ENCODE data around the gene RAF1. TPM values are rescaled to one million over a fixed set of nuclear protein-coding genes. Genes with fewer than 3 reads are reported as not detected.

Gene RAF1
- total and polyA plus RNA-seq, 9 of the 15 experiments (the other 6 are each of a cell fraction or from before 2014, with no cell fraction given): 28.0 to 183 (median 85.6) TPM

GRCh38 chr3:12700800-12701199, 36.9 kb upstream of the RAF1 start:
- intact Hi-C loops (cut with micrococcal nuclease): loop anchor here (10.0 kb wide), 1 partner anchor 294 kb away; no protein-coding TSS in a partner anchor
- BruUV-seq (replicated peaks): no TSS peak
- CTCF ChIA-PET (ENCODE audit: low intra/inter-chr PET ratio): interaction anchor here (0.6 kb wide), 1 partner anchor 44 kb away, joined by 3 read pairs; no protein-coding TSS in a partner anchor
- Histone ChIP-seq H3K27me3 (ENCODE audit: control insufficient read depth in 2 of 2, insufficient read depth in 2 of 2, low read length in 2 of 2) (no peaks in the 10 kb centered on the region), H4K20me1 (replicated peaks; ENCODE audit: control insufficient read depth, insufficient read depth, low read length) (no peaks in the 10 kb centered on the region), H3K9me3 (replicated peaks; ENCODE audit: control insufficient read depth, insufficient read depth, low read depth, low read length) (no peaks in the 10 kb centered on the region), H3K9me1 (ENCODE audit: control insufficient read depth, insufficient read depth, low read length) (no peaks in the 10 kb centered on the region), H3K9ac (ENCODE audit: insufficient read depth in 1 of 2, low read depth in 2 of 2, low read length in 2 of 2) (no peak overlapping the region), H3K36me3 (ENCODE audit: control insufficient read depth, insufficient read depth, low read length) (no peaks in the 10 kb centered on the region), H3K4me2 (ENCODE audit: insufficient read depth, low read length) (no peak overlapping the region), H3K4me1 (replicated peaks in 1 of 2; ENCODE audit: control insufficient read depth in 2 of 2, insufficient read depth in 2 of 2, low read length in 2 of 2) (no peaks in the 10 kb centered on the region), H3K27ac (ENCODE audit: extremely low read depth, low read depth, low read length) (no peak overlapping the region), H3K79me2 (ENCODE audit: control insufficient read depth, insufficient read depth, low read length) (no peaks in the 10 kb centered on the region), H2AFZ (ENCODE audit: low read depth, low read length) (no peak overlapping the region), H3K4me3 (no peak overlapping the region)
- ATAC-seq (no peak), FAIRE-seq (no peak), DNase-seq (ENCODE audit: extremely low read depth in 1 of 4, low spot score in 3 of 4) (no peak)
- POLR2A ChIA-PET: interaction anchor here (0.6 to 0.8 kb wide), 3 partner anchors 11 to 275 kb away, joined by 3 read pairs; no protein-coding TSS in a partner anchor
- TF ChIP-seq HMG20A (CRISPR knock-in tag; conservative IDR thresholded peaks at IDR 0.05) (no peak), ZBTB17 (CRISPR knock-in tag; IDR thresholded peaks at IDR 0.05) (no peak)
- in situ Hi-C loops (cut with MboI): no loop called here
- 22% methylated on average over 2 of the region's 2 CpGs for WGBS (ENCODE audit: insufficient coverage, low coverage, missing lambda C conversion rate)

- H3K4me3 ChIP-seq: no peak overlapping the region
- no peaks in the 10 kb centered on the region for H3K79me2 ChIP-seq (ENCODE audit: control insufficient read depth, insufficient read depth, low read length)
- H3K27ac ChIP-seq (ENCODE audit: extremely low read depth, low read depth, low read length): no peak overlapping the region
- H4K20me1 ChIP-seq (replicated peaks; ENCODE audit: control insufficient read depth, insufficient read depth, low read length): no peaks in the 10 kb centered on the region
- WGBS (ENCODE audit: insufficient coverage, low coverage, missing lambda C conversion rate): 8% methylated on average over 2 of the region's 2 CpGs
- H3K27me3 ChIP-seq (ENCODE audit: control insufficient read depth in 2 of 2, insufficient read depth in 2 of 2, low read length in 2 of 2): no peaks in the 10 kb centered on the region
- H3K36me3 ChIP-seq (ENCODE audit: control insufficient read depth, insufficient read depth, low read length): no peaks in the 10 kb centered on the region
- H3K4me1 ChIP-seq (replicated peaks in 1 of 2; ENCODE audit: control insufficient read depth in 2 of 2, insufficient read depth in 2 of 2, low read length in 2 of 2): peaks cover 3 to 5% of the 10 kb centered on the region in 2 experiments; a peak in 3 of 5 replicates
- POLR2A ChIA-PET: interaction anchor here (0.5 to 0.9 kb wide), 3 partner anchors 8 to 36 kb away, joined by 3 to 8 read pairs (median 4); no protein-coding TSS in a partner anchor
- TF ChIP-seq RBM25 (IDR thresholded peaks at IDR 0.05; ENCODE audit: low read depth, low read length, severe bottlenecking) (peak; percentile 100), CBX1 (IDR thresholded peaks at IDR 0.05; ENCODE audit: low read depth) (peak; percentile 33; the same call in 1 of the 2 replicates), BCOR (IDR thresholded peaks at IDR 0.05) (peak; percentile 99), KDM4B (IDR thresholded peaks at IDR 0.05; ENCODE audit: borderline replicate concordance in 2 of 2, low read depth in 1 of 2) (no peak), ZNF217 (CRISPR knock-in tag; IDR thresholded peaks at IDR 0.05) (no peak), ADNP (tag; IDR thresholded peaks at IDR 0.05) (peak; percentile 76; the same call in 1 of the 2 replicates), ZFP36 (IDR thresholded peaks at IDR 0.05; ENCODE audit: low read depth, low read length, partially characterized antibody) (peak; percentile 94), CHD4 (IDR thresholded peaks at IDR 0.05; ENCODE audit: insufficient read depth, insufficient replicate concordance, low read depth, low read length, poor library complexity, severe bottlenecking) (peak; percentile 42), HDAC2 (IDR thresholded peaks at IDR 0.05) (peak; percentile 91), BRD9 (IDR thresholded peaks at IDR 0.05; ENCODE audit: low read depth, partially characterized antibody) (peak; percentile 57), ZNF384 (IDR thresholded peaks at IDR 0.05; ENCODE audit: low read depth, low read length) (0 out of 2 replicates have a peak, but pooled peaks have one; percentile 2), RCOR1 (IDR thresholded peaks at IDR 0.05; ENCODE audit: borderline replicate concordance in 1 of 2, low read depth in 2 of 2, low read length in 2 of 2) (peak in 1 of 2 experiments; percentile 80; a peak in 2 of 4 replicates), ZBTB1 (CRISPR knock-in tag; IDR thresholded peaks at IDR 0.05; ENCODE audit: borderline replicate concordance, low read depth) (no peak), KDM1A (IDR thresholded peaks at IDR 0.05) (peak; percentile 84 to 89), ZNF24 (IDR thresholded peaks at IDR 0.05) (0 out of 2 replicates have a peak, but pooled peaks have one; percentile 47), ZNF583 (CRISPR knock-in tag; IDR thresholded peaks at IDR 0.05) (no peak), SMARCA5 (IDR thresholded peaks at IDR 0.05) (peak; percentile 94; the same call in 1 of the 2 replicates)
- H3K4me2 ChIP-seq (ENCODE audit: insufficient read depth, low read length): no peak overlapping the region
- H2AFZ ChIP-seq (ENCODE audit: low read depth, low read length): no peak overlapping the region
- no peaks in the 10 kb centered on the region for H3K9me3 ChIP-seq (replicated peaks; ENCODE audit: control insufficient read depth, insufficient read depth, low read depth, low read length)
- intact Hi-C loops (cut with micrococcal nuclease) (no loop called here), in situ Hi-C loops (cut with MboI) (no loop called here)
- FAIRE-seq (peak; percentile 19), ATAC-seq (no peak), DNase-seq (ENCODE audit: extremely low read depth in 1 of 4, low spot score in 3 of 4) (no peak)
- BruUV-seq (replicated peaks): no TSS peak
- no peaks in the 10 kb centered on the region for H3K9me1 ChIP-seq (ENCODE audit: control insufficient read depth, insufficient read depth, low read length)
- H3K9ac ChIP-seq (ENCODE audit: insufficient read depth in 1 of 2, low read depth in 2 of 2, low read length in 2 of 2): no peak overlapping the region
- CTCF ChIA-PET (ENCODE audit: low intra/inter-chr PET ratio): no interaction called here
These were observed 32.0 kb upstream of the RAF1 start for GRCh38 chr3:12695916-12696315.

Data from K562 (cell line).